HG03175 (cell line): ENCODE results near the gene PLEKHA4.
"Not testable (repeated sequence)": the region's sequence is repeated elsewhere in the genome, so short reads cannot be mapped to it uniquely, and the experiment has no call there.

Source experiments
- ATAC-seq: cut with Tn5 transposase; IDR thresholded peaks from one replicate; pipeline ENCODE4 v1.9.1; 2021; ENCODE audit warnings: mild to moderate bottlenecking, moderate library complexity; ENCODE audit not compliant: unreplicated experiment

PLEKHA4 gene

GRCh38 chr19:48799358-48800300, 68.8 kb downstream of the PLEKHA4 start:
- ATAC-seq: no peak

- ATAC-seq: no peak
Measured at GRCh38 chr19:48798937-48799336, 69.5 kb downstream of the PLEKHA4 start.

- no peak for ATAC-seq
Measured at GRCh38 chr19:48797103-48797502, 71.3 kb downstream of the PLEKHA4 start.

GRCh38 chr19:48796298-48797083, 71.9 kb downstream of the PLEKHA4 start:
- ATAC-seq: no peak

GRCh38 chr19:48795685-48796070, 72.7 kb downstream of the PLEKHA4 start:
- ATAC-seq: no peak

GRCh38 chr19:48795055-48795684, 73.2 kb downstream of the PLEKHA4 start:
- ATAC-seq: peak; percentile 77

GRCh38 chr19:48794291-48794690, 74.1 kb downstream of the PLEKHA4 start:
- no peak for ATAC-seq

- no peak for ATAC-seq
Measured at GRCh38 chr19:48793271-48793670, 75.1 kb downstream of the PLEKHA4 start.

GRCh38 chr19:48787331-48787730, 81.1 kb downstream of the PLEKHA4 start:
- not testable (repeated sequence) for ATAC-seq
